GM19395 (cell line): ENCODE measurements around the gene ZGLP1.
"Not testable (repeated sequence)": the region's sequence is repeated elsewhere in the genome, so short reads cannot be mapped to it uniquely, and the experiment has no call there.

Experiments
- ATAC-seq: cut with Tn5 transposase; IDR thresholded peaks from one replicate; pipeline ENCODE4 v1.9.1; 2021; ENCODE audit warnings: mild to moderate bottlenecking, moderate library complexity; ENCODE audit not compliant: unreplicated experiment

ZGLP1 gene

DNA sequence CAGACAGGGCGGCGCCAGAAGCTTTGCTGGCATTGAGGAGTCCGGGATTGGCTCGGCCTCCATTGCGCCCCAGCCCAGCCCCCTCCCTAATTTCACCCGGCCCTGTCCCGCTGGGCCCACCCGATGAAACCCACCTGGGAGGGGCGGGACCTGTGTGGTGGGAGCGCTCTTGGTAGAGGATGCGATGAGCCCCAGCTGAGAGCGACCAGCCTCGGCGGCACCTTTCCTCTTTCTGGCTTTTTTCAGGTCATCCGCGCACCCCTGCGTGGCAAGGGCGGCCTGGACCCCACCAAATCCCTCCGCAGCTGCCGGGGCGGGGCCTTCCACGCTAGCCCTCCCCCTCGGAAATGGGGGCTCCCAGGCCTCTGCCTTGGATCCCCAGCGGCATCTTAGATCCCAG lies at the start of gene ZGLP1:
Gene ZGLP1 (minus strand): TSS at position 393 of the 400 bp plus-strand sequence.
- ATAC-seq = no peak

DNA sequence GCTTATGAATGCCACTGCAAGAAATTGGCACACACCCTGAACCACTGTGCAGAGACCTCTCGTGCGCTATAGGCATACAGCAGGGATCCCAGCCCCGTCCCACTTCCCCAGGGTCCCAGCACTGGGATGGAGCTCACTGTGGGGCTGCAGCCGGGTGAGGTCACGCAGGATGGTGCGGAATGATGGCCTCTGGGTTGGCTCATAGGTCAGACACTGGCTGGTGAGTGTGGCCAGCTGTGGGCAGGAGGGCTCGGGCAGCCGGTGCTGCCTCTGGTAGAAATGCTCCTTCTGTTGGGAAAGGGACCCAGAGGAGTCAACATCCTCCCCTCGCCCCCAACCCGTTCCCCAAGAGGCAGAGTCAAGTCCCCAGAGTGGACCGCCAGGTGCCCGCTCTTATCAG lies 46.8 kb upstream of the ZGLP1 start:
- ATAC-seq = no peak

DNA sequence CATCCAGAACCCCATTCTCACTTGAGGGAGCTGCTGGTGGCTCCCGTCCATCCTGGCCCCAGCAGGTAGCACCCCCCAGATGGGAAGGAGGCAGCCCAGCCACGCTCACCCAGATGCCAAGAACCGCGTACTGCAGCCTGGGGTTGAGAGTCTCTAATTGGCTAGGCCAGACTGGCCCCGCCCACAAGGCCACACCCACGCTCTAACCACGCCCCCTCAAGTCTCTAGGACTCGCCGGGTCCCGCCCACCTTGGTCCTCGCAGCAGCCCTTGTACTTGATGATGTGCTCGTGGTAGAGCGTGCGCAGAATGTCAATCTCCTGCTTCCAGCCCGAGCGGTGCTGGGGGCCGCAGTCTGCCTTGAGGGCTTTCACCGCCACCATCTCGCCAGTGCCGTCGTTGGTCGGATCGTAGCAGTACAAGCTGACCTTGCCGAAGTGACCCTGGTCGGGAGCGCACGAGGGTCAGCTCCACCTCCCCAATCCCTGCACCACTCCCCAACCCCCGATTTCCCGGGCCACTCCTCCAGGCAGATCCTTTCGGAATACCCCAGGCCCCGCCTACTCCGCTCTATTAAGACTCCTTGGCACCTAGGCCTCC lies 44.3 kb upstream of the ZGLP1 start:
- ATAC-seq = no peak

DNA sequence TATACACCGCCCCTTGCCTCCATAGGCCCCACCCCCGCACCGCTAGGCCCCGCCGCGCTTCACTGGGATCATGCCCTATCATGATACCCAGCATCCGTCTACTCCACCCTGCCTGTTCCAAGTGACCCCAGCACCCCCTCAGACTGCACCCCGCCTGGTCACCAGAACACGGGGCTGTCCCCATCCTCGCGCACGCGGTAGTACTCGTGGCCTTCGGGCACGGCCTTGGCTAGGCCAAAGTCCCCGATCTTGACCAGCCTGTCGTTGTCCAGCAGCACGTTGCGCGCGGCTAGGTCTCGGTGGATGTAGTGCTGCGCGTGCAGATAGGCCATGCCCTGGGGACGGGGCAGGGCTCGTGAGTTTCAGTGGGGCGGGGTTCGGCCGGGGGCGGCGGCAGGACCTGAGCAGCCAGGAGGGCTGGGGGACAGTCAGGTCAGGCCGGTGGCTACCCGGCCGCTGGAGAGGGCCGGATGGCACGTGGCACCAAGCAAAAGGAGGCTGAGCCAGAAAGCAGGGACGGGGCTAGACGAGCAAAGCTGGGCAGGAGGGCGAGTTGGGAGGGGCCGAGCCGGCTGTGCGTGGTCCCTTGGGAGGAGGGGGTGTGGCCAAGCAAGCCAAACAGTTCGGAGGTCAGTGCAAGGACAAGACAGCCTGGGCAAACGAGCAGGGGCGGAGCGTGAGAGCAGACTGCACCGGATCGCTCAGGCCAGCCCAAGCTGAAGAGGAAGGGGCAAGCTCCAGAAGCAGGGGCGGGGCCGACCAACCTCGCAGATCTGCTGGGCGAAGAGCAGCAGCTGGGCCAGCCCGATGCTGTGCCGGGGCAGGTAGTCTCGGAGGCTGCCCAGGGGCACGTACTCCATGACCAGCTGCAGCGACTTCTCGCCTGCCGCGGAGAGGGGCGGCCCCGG lies 43.4 kb upstream of the ZGLP1 start:
- no peak for ATAC-seq

DNA sequence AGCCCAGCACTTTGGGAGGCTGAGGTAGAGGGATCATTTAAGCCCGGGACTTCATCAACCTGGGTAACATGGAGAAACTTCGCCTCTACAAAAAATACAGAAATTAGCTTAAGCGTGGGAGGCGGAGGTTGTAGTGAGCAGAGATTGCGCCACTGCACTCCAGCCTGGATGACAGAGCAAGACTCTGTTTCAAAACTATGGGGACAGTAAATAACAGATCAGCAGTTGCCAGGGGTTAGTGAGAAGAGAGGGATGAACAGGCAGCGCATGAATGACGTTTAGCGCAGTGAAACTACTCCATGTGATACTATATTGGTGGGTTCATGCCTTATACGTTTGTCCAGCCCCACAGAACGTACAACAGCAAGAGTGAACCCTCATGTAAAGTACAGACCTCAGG lies 36.9 kb upstream of the ZGLP1 start:
- no peak for ATAC-seq

DNA sequence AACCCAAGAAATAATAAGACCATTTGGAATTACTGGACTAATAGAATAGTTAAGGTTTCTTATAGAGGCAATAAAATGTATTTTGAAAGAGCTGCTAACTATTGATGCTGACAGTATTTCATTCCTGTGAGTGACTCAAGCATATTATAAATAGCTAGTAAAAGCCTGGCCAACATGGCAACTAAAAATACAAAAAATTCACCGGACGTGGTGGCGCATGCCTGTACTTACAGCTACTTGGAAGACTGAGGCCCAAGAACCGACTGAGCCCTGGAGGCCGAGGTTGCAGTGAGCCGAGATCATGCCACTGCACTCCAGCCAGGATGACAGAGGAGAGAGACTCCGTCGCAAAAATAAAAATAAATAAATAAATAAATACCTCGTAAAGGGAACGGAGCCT lies 35.2 kb upstream of the ZGLP1 start:
- no peak for ATAC-seq

DNA sequence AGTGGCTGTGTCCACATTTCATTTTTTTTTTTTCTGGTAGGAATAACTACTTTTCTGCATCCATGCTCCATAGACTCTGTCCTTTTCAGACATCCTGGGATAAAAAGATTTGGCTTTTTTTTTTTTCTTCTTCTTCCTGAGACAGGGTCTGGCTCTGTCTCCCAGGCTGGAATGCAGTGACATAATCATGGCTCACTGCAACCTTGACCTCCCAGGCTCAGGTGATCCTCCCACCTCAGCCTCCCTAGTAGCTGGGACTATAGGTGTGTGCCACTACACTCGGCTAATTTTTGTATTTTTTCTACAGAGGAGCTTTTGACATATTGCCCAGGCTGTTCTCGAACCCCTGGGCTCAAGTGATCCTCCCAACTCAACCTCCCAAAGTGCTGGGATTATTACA lies 33.9 kb upstream of the ZGLP1 start:
- ATAC-seq = no peak

DNA sequence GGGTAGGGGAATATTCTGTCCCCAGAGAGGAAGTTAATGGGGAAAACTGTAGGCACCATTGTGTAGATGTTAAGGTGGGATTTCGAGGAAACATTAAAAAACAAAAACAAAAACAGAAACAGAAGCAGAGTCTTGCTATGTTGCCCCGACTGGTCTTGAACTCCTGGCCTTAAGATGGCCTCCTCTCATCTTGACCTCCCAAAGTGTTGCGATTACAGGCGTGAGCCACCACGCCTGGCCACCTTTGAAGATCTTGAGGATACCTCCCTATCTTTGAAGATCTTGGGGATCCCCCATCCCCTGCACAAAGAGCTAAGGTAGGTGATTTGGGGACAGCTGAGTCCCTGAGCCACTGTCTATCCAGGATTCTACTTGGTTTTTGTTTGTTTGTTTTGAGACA lies 30.4 kb upstream of the ZGLP1 start:
- ATAC-seq = no peak

DNA sequence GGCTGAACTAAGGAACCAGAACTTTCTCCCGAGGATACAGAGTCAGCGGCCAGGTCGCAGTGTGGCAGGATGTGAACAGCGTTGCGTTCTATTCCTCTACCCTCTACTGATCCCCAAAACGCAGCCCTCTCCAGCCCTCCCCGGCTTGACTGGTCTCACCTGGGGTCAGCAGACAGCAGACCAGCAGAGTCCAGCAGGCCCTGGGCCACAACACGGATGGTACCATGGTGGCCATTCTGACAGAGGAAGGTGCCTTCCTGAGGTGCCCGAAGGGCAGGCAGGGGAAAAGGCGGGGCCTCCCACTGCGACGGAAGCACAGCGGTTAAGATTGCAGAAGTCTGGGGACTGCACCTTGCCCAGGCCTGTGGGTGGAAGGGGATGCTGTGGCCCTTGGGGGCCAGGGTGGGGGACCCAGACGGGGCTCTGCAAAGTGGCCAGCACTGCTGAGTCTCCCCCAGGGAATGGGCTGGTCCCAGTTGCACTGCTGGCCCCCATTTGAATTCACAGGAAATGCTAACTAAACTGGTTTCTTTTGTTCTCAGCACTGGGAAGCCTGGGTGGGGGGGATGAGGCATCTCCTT lies 29.9 kb upstream of the ZGLP1 start, which contains the start of gene ICAM3:
Gene ICAM3 (minus strand): TSS at position 245 of the 581 bp plus-strand sequence. CDS start 10 bp downstream, at position 235.
- no peak for ATAC-seq

DNA sequence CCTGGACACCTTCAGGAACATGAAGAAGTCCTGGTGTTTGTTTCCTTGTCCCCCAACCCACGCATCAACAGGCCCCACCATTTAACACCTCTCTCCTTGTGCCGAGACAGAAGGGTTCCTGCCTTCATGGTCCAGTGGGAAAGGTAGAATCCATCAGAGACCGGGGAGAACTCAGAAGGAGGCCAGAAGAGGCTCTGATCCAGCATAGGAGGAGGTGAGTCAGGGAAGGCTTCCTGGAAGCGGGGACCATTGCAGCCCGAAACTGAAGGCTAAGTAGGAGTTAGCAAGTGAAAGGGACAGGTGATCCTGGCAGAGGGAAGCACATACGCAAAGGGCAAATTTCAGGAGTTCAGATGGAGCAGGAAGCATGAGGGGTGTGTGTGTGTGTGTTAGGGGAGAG lies 29.3 kb upstream of the ZGLP1 start:
- no peak for ATAC-seq

DNA sequence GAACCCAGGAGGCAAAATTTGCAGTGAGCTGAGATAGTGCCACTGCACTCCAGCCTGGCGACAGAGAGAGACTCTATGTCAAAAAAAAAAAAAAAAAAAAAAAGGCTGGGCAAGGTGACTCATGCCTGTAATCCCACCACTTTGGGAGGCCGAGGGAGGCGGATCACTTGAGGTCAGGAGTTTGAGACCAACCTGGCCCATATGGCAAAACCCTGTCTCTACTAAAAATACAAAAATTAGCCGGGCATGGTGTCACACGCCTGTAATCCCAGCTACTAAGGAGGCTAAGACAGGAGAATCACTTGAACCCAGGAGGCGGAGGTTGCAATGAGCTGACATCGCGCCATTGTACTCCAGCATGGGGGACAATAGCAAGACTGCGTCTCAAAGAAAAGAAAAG lies 27.1 kb upstream of the ZGLP1 start:
- ATAC-seq = not testable (repeated sequence)

DNA sequence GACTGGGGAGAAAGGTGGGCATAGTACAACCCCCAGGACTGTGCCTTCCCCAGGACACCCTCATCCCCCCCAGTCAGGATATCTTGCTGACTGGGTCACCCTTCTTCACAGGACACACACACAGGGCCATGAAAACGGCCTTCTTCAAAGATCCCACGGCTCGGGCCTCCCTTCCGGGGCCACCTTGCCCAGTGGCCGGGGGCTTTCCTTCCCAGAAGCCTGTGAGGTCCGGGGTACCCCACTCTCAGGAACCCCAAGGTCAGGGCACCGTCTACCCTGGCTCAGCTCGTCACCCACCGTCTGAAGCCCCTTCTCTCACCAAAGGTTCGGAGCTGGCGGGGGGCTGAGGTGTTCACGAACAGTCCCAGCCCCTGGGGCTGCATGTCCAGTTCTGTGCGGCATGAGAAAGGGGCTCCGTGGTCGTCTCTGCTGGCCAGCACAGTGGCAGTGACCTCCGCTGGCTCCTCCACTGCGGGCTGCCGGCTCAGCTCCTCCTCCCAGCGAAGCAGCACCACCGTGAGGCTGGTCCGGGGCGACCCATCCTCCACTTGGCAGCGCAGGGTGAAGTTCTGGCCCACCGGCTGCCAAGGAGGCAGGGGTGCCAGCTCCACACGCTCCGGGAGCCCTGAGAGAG lies 25.9 kb upstream of the ZGLP1 start:
- no peak for ATAC-seq

DNA sequence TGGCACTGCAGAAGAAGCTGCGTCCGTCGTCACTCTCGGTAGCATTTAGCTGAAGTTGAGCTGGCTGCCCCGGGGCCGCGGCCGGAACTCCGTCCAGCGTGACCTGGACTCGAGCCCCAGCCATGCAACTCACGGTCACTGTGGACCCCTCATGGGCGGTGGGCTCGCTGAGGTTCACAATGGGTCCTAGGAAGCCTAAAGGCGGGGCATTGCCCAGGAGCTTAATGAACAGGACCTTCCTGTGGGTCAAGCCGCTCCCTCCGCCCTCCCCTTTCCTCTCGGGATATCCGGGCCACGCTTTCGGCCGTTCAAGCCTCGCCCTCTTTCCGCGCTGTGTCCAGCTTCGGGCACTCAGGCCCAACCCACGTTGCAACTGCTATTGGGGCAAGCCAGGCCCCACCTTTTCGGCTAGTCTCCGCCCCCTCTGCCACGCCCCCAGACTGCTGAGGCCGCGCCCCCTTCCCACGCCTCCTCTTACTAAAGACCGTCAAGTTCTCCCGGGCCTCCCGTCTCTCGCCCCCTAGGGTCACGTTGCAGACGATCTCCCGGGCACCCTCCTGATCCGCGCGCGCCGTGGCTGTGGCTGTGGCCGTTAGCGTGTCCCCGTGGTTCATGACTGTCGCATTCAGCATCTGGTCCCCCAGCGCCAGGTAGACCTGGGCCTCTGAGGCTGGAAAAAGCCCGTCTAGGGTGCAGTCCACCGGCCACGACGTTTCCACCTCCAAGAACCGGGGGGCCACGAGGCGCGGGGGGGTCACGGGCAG lies 25.2 kb upstream of the ZGLP1 start:
- ATAC-seq = no peak

DNA sequence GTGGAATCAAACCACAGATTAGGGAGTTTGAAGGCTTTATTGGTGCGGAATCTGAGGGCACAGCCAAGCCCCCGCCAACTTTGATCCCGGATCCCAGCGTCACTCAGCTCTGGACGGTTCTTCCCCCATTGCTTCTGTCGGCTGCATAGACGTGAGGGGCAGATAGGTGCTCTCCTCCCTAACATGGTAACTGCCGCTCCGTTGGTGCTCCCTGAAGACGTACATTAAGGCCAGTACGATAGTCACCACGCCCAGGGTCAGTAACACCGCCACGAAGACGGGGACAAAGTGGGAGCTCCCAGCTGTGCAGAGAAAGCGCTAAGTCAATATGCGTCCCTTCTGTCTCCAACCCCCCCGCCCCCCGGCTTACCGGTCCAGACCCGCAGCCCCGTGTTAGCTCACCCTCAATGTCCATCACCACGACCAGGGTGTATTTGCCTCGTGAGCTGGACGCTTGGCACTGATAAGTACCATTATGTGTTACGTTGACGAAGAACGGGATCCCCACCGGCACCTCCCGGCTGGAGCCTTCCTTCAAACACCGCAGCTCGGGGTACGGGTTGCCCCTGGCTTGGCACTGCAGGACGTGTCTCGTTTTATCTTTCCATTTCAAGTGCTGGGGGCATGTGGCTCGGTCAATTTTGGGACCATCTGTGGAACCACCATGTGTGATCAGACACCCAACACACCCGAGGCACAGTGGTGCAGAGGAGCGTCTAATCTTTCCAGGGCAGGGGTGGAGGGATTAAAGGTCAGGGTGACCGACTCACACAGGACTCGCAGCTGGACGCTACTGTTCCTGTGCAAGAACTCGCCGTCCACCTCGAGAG lies 24.4 kb upstream of the ZGLP1 start:
- peak; percentile 5 for ATAC-seq

DNA sequence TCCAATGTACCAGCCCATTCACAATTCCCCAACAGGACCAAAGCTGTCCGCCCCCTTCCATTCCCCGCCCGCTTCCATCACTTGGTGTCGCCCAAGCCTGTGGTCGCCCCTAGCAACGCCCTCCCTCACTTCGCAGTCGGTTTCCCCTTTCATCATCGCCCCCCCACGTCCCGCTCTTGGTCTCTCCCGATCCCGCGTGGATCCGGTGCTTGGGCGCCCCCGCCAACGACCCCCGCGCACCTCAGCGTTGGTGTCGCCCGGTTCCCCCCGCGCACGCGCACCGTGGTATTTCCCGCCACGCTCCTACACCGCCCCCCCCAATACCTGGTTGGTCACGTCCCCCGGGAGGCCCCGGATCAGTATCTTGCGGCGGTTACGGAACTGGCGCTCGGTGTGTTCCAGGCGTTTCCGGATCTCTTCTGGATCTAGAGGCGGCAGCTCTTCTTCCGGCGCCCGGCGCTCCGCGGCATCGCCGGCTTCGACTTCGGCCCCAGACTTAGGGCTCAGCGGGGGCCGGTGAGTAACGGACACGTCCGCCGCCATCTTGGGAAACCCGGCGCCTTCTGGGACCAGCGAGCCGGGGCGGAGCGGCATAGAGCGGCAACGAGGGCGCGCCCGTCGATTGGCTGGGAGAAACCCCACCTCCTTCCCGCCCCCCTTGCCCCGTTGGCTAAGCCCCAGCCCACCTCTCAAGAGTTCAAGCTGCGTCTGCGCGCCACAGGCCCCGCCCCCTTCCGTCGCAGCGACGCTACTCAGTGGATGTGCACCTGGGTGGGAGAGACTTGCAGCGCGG lies 23.5 kb upstream of the ZGLP1 start, which contains the start of gene RAVER1:
Gene RAVER1 (minus strand): TSS at position 565 of the 793 bp plus-strand sequence. CDS start 22 bp downstream, at position 543.
- ATAC-seq = peak; percentile 87

DNA sequence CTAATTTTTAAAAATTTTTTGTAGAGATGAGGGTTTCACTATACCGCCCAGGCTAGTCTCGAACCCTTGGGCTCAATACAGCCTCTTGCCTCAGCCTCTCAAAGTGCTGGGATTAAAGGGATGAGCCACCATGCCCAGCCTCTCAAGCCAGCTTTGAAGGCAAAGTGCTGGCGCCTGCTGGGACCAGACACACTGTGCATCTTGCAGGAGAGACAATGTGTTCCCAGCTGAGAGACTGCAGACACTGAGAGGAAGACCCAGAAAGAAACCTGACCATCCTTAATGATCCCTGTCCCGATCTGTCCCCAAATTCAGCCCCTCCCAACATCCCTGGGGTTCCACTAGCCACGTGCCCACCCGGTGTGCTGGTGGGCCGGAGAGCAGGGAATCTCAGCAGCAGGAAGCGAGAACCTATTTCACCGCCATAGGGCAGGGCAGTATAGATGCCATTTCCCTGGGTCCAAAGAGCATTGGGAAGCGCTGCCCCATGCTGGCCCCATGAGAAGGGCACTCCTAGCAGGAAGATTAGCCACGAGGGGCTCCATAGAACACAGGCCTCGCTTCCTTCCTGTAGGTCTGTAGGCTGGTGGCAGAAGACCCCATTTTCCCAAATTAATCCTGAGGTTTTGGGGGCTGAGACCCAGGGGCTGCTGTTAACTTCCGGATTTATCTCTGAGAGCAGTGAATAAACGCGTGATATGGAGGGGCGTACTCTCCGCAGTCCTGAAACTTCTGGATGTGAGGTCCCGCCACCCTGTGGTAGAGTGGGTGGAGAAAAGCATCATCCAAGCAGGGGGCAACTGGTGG lies 22.7 kb upstream of the ZGLP1 start:
- no peak for ATAC-seq

DNA sequence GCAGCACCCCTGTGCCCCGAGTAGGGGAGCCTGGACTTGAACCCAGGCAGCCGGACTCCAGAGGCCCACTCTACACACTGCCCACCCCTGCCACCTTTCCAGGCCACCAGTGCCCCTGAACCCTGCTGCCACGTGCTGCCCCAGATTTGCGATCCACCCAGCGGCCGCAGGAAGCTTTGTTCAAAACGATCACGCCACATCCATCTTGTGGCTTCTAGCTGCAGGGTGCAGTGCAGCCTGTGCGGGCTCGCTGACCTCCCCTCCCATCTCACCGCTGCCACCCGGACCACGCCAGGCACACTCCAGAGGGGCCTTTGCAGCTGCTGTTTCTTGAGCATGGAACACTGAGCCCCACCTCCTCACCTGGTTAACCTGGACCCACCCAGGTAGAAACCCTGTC lies 19.9 kb upstream of the ZGLP1 start:
- ATAC-seq = no peak
